Panc1 (cell line): ENCODE data around the gene PTBP3.

Source experiments
- CTCF ChIP-seq: fragments of 450-650 bp; IDR thresholded peaks from 2 replicates; pipeline ENCODE4 v1.5.1; 2017; ENCODE audit warnings: mild to moderate bottlenecking
- POLR2AphosphoS5 ChIP-seq: IDR thresholded peaks from 2 replicates; pipeline ENCODE4 v1.6.1; 2012; ENCODE audit warnings: mild to moderate bottlenecking, low read depth, low read length, moderate library complexity

- TF ChIP-seq POLR2AphosphoS5, result no peak
- TF ChIP-seq CTCF, result no peak
Measured at GRCh38 chr9:112184946-112185345, 148.5 kb downstream of the PTBP3 start.
